AG10803 (cell line): Measurements from ENCODE around the gene HTR6.
A peak's percentile ranks its signal among the peaks of the same experiment; 100 is the strongest.

Experiments
- DNase-seq: peaks from one replicate; pipeline ENCODE4 v3.0.0; 2010; ENCODE audit warnings: low read depth
- H3K4me3 ChIP-seq: 2 replicates; pipeline ENCODE4 v1.5.1; 2011; ENCODE audit warnings: mild to moderate bottlenecking, low read length, control low read depth
- CTCF ChIP-seq: conservative IDR thresholded peaks from 2 replicates; pipeline ENCODE4 v1.5.1; 2011; ENCODE audit warnings: mild to moderate bottlenecking, low read length, control low read depth, inconsistent platforms

The HTR6 gene

GRCh38 chr1:19709260-19709793 lies 44.7 kb downstream of the HTR6 start:
- no peak overlapping the region for H3K4me3 ChIP-seq
- TF ChIP-seq CTCF, result no peak
- no peak for DNase-seq

GRCh38 chr1:19710825-19711611 lies 46.3 kb downstream of the HTR6 start:
- DNase-seq, result no peak
- H3K4me3 ChIP-seq, result no peak overlapping the region
- no peak for TF ChIP-seq CTCF

- TF ChIP-seq CTCF, result no peak
- no peak for DNase-seq
- H3K4me3 ChIP-seq, result no peak overlapping the region
Observed at GRCh38 chr1:19712928-19713327, 48.3 kb downstream of the HTR6 start.

- no peak overlapping the region for H3K4me3 ChIP-seq
- DNase-seq, result peak; percentile 93
- TF ChIP-seq CTCF, result peak; percentile 94
Observed at GRCh38 chr1:19715334-19716203, 50.9 kb downstream of the HTR6 start.

- no peak for DNase-seq
- TF ChIP-seq CTCF, result no peak
- H3K4me3 ChIP-seq, result no peak overlapping the region
Observed at GRCh38 chr1:19717467-19717866, 52.8 kb downstream of the HTR6 start.

GRCh38 chr1:19720174-19720573 lies 55.5 kb downstream of the HTR6 start:
- TF ChIP-seq CTCF, result no peak
- DNase-seq, result no peak
- H3K4me3 ChIP-seq, result no peak overlapping the region

- no peak overlapping the region for H3K4me3 ChIP-seq
- TF ChIP-seq CTCF, result no peak
- no peak for DNase-seq
Observed at GRCh38 chr1:19720973-19721372, 56.3 kb downstream of the HTR6 start.
